OCI-LY1 (cell line): ENCODE measurements around the gene NOSTRIN.

Experiments
- H2AFZ ChIP-seq: fragments of 200-600 bp; sonication (generic), shearing (Covaris generic); 2 replicates; pipeline ENCODE4 v1.6.0; 2014; ENCODE audit warnings: antibody characterized with exemption, mild to moderate bottlenecking, low read length
- H3F3A ChIP-seq: fragments of 200-600 bp; sonication (generic), shearing (Covaris generic); 2 replicates; pipeline ENCODE4 v1.6.0; 2014; ENCODE audit warnings: mild to moderate bottlenecking, antibody characterized with exemption, low read length, moderate library complexity; ENCODE audit not compliant: insufficient read depth
- H3K27ac ChIP-seq: fragments of 200-600 bp; sonication (generic); 2 replicates; pipeline ENCODE4 v1.5.1; 2014; ENCODE audit warnings: low read length, mixed run types, mild to moderate bottlenecking, low read depth; ENCODE audit not compliant: poor library complexity, severe bottlenecking
- H3K27me3 ChIP-seq: fragments of 200-600 bp; sonication (generic); 2 replicates; pipeline ENCODE4 v1.6.0; 2014; ENCODE audit warnings: antibody characterized with exemption, mild to moderate bottlenecking, low read length, moderate library complexity; ENCODE audit not compliant: insufficient read depth
- H3K36me3 ChIP-seq: fragments of 200-600 bp; sonication (generic); 2 replicates; pipeline ENCODE4 v1.6.1; 2014; ENCODE audit warnings: mild to moderate bottlenecking, antibody characterized with exemption, low read length, moderate library complexity, mixed read lengths; ENCODE audit not compliant: insufficient read depth
- H3K4me1 ChIP-seq: fragments of 200-600 bp; sonication (generic); 2 replicates; pipeline ENCODE4 v1.5.1; 2014; ENCODE audit warnings: mild to moderate bottlenecking, low read length, moderate library complexity; ENCODE audit not compliant: insufficient read depth, severe bottlenecking
- H3K4me2 ChIP-seq: fragments of 200-600 bp; sonication (generic), shearing (Covaris generic); 2 replicates; pipeline ENCODE4 v1.6.1; 2014; ENCODE audit warnings: low read length
- H3K4me3 ChIP-seq: fragments of 200-600 bp; sonication (generic); 2 replicates; pipeline ENCODE4 v1.5.1; 2014; ENCODE audit warnings: low read length, low read depth, mild to moderate bottlenecking, mixed read lengths; ENCODE audit not compliant: poor library complexity, severe bottlenecking
- H3K79me2 ChIP-seq: fragments of 200-600 bp; shearing (Covaris generic); 2 replicates; pipeline ENCODE4 v1.6.1; 2016; ENCODE audit warnings: mixed run types, low read length, mixed read lengths; ENCODE audit not compliant: insufficient read depth
- H3K9ac ChIP-seq: fragments of 200-600 bp; sonication (generic), shearing (Covaris generic); 2 replicates; pipeline ENCODE4 v1.6.1; 2014; ENCODE audit warnings: mild to moderate bottlenecking, low read length, mixed read lengths
- H3K9me2 ChIP-seq: fragments of 200-600 bp; sonication (generic), shearing (Covaris generic); 2 replicates; pipeline ENCODE4 v1.6.1; 2014; ENCODE audit warnings: low read depth, mild to moderate bottlenecking, low read length, mixed read lengths
- H3K9me3 ChIP-seq: fragments of 200-600 bp; shearing (Covaris generic); 2 replicates; pipeline ENCODE4 v1.6.1; 2014; ENCODE audit warnings: low read length, mixed read lengths
- H4K20me1 ChIP-seq: fragments of 200-600 bp; sonication (generic), shearing (Covaris generic); 2 replicates; pipeline ENCODE4 v1.6.0; 2016; ENCODE audit warnings: mild to moderate bottlenecking, low read length; ENCODE audit not compliant: insufficient read depth
- EZH2 ChIP-seq: fragments of 200-600 bp; sonication (generic), shearing (Covaris generic); IDR thresholded peaks from 2 replicates; pipeline ENCODE4 v1.8.0; 2017; ENCODE audit warnings: borderline replicate concordance, mixed run types, mild to moderate bottlenecking, antibody characterized with exemption, low read length, moderate library complexity, mixed read lengths
- TF ChIP-seq, protein P1 (sequence below): fragments of 200-600 bp; sonication (generic), shearing (Covaris generic); IDR thresholded peaks from 2 replicates; pipeline ENCODE4 v1.5.1; 2017; ENCODE audit warnings: mild to moderate bottlenecking, antibody characterized with exemption, low read length, moderate library complexity, mixed read lengths

The NOSTRIN gene

DNA sequence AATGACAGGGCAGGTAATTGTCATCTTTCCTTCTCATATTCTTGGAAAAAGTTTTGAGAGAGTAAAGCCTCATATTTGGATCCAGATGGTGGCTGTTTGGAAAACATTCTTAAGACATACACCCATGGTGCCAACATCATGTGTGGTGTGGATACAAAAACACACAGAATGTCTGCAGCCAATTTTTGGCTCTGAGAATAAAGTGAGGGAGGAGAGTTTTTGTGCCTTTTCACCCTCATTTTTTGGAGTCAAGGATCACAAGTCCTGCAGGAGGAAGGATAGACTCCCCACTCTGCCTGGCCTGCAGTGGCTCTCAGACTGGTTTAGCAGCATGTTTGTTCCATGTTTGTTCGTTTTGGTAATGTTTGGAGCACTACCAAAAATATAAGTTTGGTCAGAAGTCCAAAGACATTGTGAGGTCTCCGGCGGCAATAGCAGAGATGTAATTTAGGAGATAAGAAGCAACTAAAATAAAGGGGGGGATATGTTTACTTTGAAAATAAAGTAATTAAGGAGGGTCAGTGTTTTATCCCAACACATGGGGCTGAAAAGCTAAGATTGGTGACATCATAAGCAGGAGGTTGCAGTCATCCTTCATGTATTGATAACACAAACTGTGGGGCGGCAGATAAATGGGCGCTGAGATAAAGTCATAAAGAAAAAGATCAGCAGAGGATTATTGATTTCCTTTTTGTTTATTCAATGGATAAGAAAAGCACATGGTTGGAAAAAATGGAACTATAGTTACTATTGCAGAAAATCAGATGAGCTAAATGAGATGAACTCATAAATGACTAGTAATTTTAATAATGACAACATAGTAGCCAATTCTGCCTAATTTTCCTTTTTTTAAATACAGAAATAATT lies 655 bp downstream of the NOSTRIN start:
- no peaks in the 10 kb centered on the region for H3K4me1 ChIP-seq
- no peaks in the 10 kb centered on the region for H3K9me2 ChIP-seq
- H3K4me3 ChIP-seq = no peak overlapping the region
- no peaks in the 10 kb centered on the region for H3F3A ChIP-seq
- H3K27ac ChIP-seq = no peak overlapping the region
- H2AFZ ChIP-seq = no peak overlapping the region
- H3K27me3 ChIP-seq = no peaks in the 10 kb centered on the region
- no peaks in the 10 kb centered on the region for H3K79me2 ChIP-seq
- H4K20me1 ChIP-seq = no peaks in the 10 kb centered on the region
- H3K36me3 ChIP-seq = no peaks in the 10 kb centered on the region
- no peaks in the 10 kb centered on the region for H3K9me3 ChIP-seq
- H3K4me2 ChIP-seq = no peak overlapping the region
- TF ChIP-seq, protein P1, sequence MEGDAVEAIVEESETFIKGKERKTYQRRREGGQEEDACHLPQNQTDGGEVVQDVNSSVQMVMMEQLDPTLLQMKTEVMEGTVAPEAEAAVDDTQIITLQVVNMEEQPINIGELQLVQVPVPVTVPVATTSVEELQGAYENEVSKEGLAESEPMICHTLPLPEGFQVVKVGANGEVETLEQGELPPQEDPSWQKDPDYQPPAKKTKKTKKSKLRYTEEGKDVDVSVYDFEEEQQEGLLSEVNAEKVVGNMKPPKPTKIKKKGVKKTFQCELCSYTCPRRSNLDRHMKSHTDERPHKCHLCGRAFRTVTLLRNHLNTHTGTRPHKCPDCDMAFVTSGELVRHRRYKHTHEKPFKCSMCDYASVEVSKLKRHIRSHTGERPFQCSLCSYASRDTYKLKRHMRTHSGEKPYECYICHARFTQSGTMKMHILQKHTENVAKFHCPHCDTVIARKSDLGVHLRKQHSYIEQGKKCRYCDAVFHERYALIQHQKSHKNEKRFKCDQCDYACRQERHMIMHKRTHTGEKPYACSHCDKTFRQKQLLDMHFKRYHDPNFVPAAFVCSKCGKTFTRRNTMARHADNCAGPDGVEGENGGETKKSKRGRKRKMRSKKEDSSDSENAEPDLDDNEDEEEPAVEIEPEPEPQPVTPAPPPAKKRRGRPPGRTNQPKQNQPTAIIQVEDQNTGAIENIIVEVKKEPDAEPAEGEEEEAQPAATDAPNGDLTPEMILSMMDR = no peak
- no peak for TF ChIP-seq EZH2
- no peak overlapping the region for H3K9ac ChIP-seq

DNA sequence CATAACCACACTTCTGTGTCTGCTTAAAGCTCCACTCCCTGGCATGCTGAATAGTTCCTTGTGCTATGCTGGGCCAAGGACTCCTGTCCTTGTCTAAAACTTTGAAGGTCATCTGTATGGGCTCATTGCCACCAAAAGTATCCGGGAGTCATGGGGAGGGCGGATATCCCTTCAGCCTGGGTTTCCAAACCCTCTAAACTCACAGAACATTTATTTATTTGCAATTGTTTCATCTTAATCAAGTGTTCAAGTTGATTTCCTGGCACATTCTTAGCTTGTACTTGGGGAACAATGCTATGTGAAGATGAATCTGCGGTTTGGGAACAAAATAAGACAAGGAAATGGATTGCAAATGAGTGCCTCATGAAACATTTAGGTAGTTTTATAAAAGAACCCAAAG lies 1.8 kb downstream of the NOSTRIN start:
- Histone ChIP-seq H3K36me3 (no peaks in the 10 kb centered on the region), H3K4me2 (no peak overlapping the region), H3K9ac (no peak overlapping the region), H3K27ac (no peak overlapping the region), H3K4me3 (no peak overlapping the region), H3K79me2 (no peaks in the 10 kb centered on the region), H3K27me3 (no peaks in the 10 kb centered on the region), H3K9me3 (no peaks in the 10 kb centered on the region), H3K9me2 (no peaks in the 10 kb centered on the region), H4K20me1 (no peaks in the 10 kb centered on the region), H3K4me1 (no peaks in the 10 kb centered on the region), H3F3A (no peaks in the 10 kb centered on the region), H2AFZ (no peak overlapping the region)
- TF ChIP-seq EZH2 = no peak
- TF ChIP-seq, protein P1 = no peak

DNA sequence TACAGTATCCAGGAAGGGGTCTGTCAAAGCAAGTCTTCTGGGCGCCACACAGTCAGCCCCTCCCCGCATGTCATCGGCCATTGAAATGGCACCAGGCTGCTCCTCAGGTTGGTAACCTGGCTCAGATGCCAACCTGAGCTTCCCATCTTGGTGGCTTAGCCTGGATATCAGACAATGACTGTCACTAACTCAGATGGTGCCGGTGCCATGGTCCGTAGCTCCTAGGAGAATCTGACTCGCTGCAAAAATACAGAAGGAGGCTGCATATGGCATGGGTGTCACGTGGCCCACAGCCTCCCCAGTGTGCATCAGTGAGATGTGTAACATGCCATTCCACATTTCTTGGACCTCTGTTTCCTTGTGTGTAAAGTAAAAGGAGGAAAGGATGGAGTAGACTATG lies 3.2 kb downstream of the NOSTRIN start:
- H3K9me2 ChIP-seq = no peaks in the 10 kb centered on the region
- no peak overlapping the region for H3K4me3 ChIP-seq
- no peaks in the 10 kb centered on the region for H3F3A ChIP-seq
- no peak overlapping the region for H2AFZ ChIP-seq
- no peaks in the 10 kb centered on the region for H3K79me2 ChIP-seq
- no peaks in the 10 kb centered on the region for H3K4me1 ChIP-seq
- TF ChIP-seq EZH2 = no peak
- TF ChIP-seq, protein P1 = no peak
- H3K27ac ChIP-seq = no peak overlapping the region
- H4K20me1 ChIP-seq = no peaks in the 10 kb centered on the region
- H3K27me3 ChIP-seq = no peaks in the 10 kb centered on the region
- no peak overlapping the region for H3K9ac ChIP-seq
- no peaks in the 10 kb centered on the region for H3K36me3 ChIP-seq
- no peaks in the 10 kb centered on the region for H3K9me3 ChIP-seq
- H3K4me2 ChIP-seq = no peak overlapping the region
